ENCODE results near the gene IL4I1. TPM values are rescaled to one million over a fixed set of nuclear protein-coding genes. Genes with fewer than 3 reads are reported as not detected.

The IL4I1 gene
- total and polyA plus RNA-seq, 2 of the 4 experiments (the other 2 are of a cell fraction), result 0.31 to 0.36 TPM

DNA sequence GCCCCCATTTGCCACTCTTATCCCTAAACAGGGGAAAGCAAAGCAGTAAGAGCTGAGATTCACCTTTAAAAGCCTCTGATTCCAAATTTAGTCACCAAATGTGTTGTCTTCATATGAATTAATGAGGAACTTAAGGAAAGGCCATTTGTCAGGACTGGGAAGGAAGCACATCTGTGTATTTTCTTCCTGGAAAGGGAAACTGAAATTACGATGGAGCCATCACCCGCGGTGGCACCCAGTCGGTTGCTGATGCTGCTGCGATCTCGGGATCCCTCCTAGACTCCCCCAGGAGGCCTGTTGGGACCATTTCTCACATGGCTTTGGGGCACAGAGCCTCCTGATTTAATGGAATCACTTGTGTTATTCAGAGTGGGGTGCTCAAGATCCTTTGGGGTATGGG lies 7.4 kb upstream of the IL4I1 start:
- H2AK5ac ChIP-seq (ENCODE audit: low read depth, low read length), result no peak overlapping the region
- no peak overlapping the region for H4K91ac ChIP-seq (ENCODE audit: insufficient read depth, low read depth, low read length)
- DNase-seq (no peak), ATAC-seq (ENCODE audit: low read depth) (no peak)
- H2AFZ ChIP-seq (replicated peaks; ENCODE audit: low read length, poor library complexity), result no peak overlapping the region
- ChIA-PET POLR2A (ENCODE audit: unreplicated experiment) (no interaction called here), CTCF (no interaction called here)
- no peak overlapping the region for H3K27ac ChIP-seq (ENCODE audit: insufficient read depth, low read length)
- H3K27me3 ChIP-seq (ENCODE audit: control insufficient read depth, insufficient read depth, low read length), result no peaks in the 10 kb centered on the region
- H2BK15ac ChIP-seq (ENCODE audit: low read depth, low read length), result no peak overlapping the region
- H4K8ac ChIP-seq (ENCODE audit: low read depth in 2 of 2, low read length in 2 of 2), result no peak overlapping the region
- no peak overlapping the region for H2BK20ac ChIP-seq (ENCODE audit: low read depth, low read length)
- no peak overlapping the region for H3K9ac ChIP-seq (ENCODE audit: low read depth, low read length)
- no peak overlapping the region for H3K4me2 ChIP-seq (ENCODE audit: low read depth, low read length)
- no peak overlapping the region for H3K23ac ChIP-seq (ENCODE audit: low read depth, low read length)
- no peak overlapping the region for H2BK5ac ChIP-seq (ENCODE audit: low read depth, low read length, poor library complexity, severe bottlenecking)
- no peaks in the 10 kb centered on the region for H3K4me1 ChIP-seq (ENCODE audit: control insufficient read depth, insufficient read depth, low read length)
- peaks cover 9% of the 10 kb centered on the region; the same call in 1 of the 2 replicates for H3K9me1 ChIP-seq (ENCODE audit: insufficient read depth, low read length)
- no peak overlapping the region for H4K5ac ChIP-seq (ENCODE audit: low read depth, low read length)
- TF ChIP-seq, protein P1, sequence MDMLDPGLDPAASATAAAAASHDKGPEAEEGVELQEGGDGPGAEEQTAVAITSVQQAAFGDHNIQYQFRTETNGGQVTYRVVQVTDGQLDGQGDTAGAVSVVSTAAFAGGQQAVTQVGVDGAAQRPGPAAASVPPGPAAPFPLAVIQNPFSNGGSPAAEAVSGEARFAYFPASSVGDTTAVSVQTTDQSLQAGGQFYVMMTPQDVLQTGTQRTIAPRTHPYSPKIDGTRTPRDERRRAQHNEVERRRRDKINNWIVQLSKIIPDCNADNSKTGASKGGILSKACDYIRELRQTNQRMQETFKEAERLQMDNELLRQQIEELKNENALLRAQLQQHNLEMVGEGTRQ (IDR thresholded peaks at IDR 0.05; ENCODE audit: low read depth, low read length), result no peak
- TF ChIP-seq, protein P2, sequence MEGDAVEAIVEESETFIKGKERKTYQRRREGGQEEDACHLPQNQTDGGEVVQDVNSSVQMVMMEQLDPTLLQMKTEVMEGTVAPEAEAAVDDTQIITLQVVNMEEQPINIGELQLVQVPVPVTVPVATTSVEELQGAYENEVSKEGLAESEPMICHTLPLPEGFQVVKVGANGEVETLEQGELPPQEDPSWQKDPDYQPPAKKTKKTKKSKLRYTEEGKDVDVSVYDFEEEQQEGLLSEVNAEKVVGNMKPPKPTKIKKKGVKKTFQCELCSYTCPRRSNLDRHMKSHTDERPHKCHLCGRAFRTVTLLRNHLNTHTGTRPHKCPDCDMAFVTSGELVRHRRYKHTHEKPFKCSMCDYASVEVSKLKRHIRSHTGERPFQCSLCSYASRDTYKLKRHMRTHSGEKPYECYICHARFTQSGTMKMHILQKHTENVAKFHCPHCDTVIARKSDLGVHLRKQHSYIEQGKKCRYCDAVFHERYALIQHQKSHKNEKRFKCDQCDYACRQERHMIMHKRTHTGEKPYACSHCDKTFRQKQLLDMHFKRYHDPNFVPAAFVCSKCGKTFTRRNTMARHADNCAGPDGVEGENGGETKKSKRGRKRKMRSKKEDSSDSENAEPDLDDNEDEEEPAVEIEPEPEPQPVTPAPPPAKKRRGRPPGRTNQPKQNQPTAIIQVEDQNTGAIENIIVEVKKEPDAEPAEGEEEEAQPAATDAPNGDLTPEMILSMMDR (conservative IDR thresholded peaks at IDR 0.05; ENCODE audit: low read depth, low read length), result no peak
- TF ChIP-seq CEBPB (IDR thresholded peaks at IDR 0.05; ENCODE audit: low read depth, low read length) (no peak), RCOR1 (IDR thresholded peaks at IDR 0.05; ENCODE audit: insufficient replicate concordance, low read length) (no peak), MXI1 (IDR thresholded peaks at IDR 0.05; ENCODE audit: borderline replicate concordance, low read depth, low read length) (no peak), POLR2A (IDR thresholded peaks at IDR 0.05; ENCODE audit: low read depth, low read length) (no peak), CHD1 (IDR thresholded peaks at IDR 0.05; ENCODE audit: low read depth, low read length) (no peak), BHLHE40 (IDR thresholded peaks at IDR 0.05; ENCODE audit: low read depth, low read length) (no peak), SMC3 (IDR thresholded peaks at IDR 0.05; ENCODE audit: low read depth, low read length) (no peak), MAFK (IDR thresholded peaks at IDR 0.05; ENCODE audit: low read depth, low read length) (no peak), FOS (IDR thresholded peaks at IDR 0.05; ENCODE audit: low read depth, low read length) (no peak), RFX5 (IDR thresholded peaks at IDR 0.05; ENCODE audit: low read depth, low read length) (no peak), NFE2L2 (IDR thresholded peaks at IDR 0.05; ENCODE audit: low read depth, low read length) (no peak), RAD21 (IDR thresholded peaks at IDR 0.05; ENCODE audit: low read length) (no peak), MAZ (IDR thresholded peaks at IDR 0.05; ENCODE audit: borderline replicate concordance, low read depth, low read length) (no peak)
- TF ChIP-seq, protein P3, sequence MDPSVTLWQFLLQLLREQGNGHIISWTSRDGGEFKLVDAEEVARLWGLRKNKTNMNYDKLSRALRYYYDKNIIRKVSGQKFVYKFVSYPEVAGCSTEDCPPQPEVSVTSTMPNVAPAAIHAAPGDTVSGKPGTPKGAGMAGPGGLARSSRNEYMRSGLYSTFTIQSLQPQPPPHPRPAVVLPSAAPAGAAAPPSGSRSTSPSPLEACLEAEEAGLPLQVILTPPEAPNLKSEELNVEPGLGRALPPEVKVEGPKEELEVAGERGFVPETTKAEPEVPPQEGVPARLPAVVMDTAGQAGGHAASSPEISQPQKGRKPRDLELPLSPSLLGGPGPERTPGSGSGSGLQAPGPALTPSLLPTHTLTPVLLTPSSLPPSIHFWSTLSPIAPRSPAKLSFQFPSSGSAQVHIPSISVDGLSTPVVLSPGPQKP (IDR thresholded peaks at IDR 0.05; ENCODE audit: borderline replicate concordance, low read depth, low read length), result no peak
- H3K4ac ChIP-seq (ENCODE audit: low read depth, low read length), result no peak overlapping the region
- intact Hi-C loops (cut with micrococcal nuclease), result no loop called here
- no peak overlapping the region for H3K4me3 ChIP-seq (ENCODE audit: insufficient read depth, low read depth, low read length)
- no peak overlapping the region for H3K18ac ChIP-seq (ENCODE audit: low read depth, low read length)
- BruUV-seq (replicated peaks), result no TSS peak
- dilution Hi-C loops (cut with HindIII; ENCODE audit: low sequenced_read_pairs, unreplicated experiment), result no loop called here
- peaks cover 26% of the 10 kb centered on the region for H3K36me3 ChIP-seq (ENCODE audit: control insufficient read depth, insufficient read depth, low read length)
- no peak overlapping the region for H3K56ac ChIP-seq (ENCODE audit: extremely low read depth, insufficient read depth, low read length)
- H3K9me3 ChIP-seq (ENCODE audit: control insufficient read depth, insufficient read depth, low read length), result no peaks in the 10 kb centered on the region
- no peak overlapping the region for H3K14ac ChIP-seq (replicated peaks; ENCODE audit: low read depth, low read length)
- WGBS, 2 experiments (ENCODE audit: extremely low coverage in 2 of 2, insufficient read length in 1 of 2), result no CpG with 5 or more reads among the region's 6 CpGs
- no peak overlapping the region for H2AK9ac ChIP-seq (replicated peaks; ENCODE audit: low read depth, low read length, poor library complexity)
- H4K20me1 ChIP-seq (ENCODE audit: insufficient read depth, low read length), result peaks cover 14% of the 10 kb centered on the region
- in situ Hi-C loops (cut with MboI; ENCODE audit: low sequenced_read_pairs), result no loop called here
- peaks cover 3 to 30% of the 10 kb centered on the region in 2 experiments; a peak in 2 of 4 replicates for H3K79me1 ChIP-seq (ENCODE audit: low read depth in 1 of 2, low read length in 2 of 2)
- no peak overlapping the region for H2BK120ac ChIP-seq (ENCODE audit: low read depth, low read length)
